AG04449 (cell line): ENCODE data around the gene CAPZB.

Experiments
- CTCF ChIA-PET: fragments of 350-600 bp; formaldehyde crosslinking; extraction: SDS; loops from one replicate; lab custom pipeline; 2021; ENCODE audit warnings: antibody characterized with exemption; lab: Yijun Ruan, JAX
- POLR2A ChIA-PET: fragments of 400-600, 350-600 bp; formaldehyde crosslinking; extraction: SDS; loops from one replicate; lab custom pipeline; 2020; ENCODE audit warnings: antibody characterized with exemption, inconsistent platforms; lab: Yijun Ruan, JAX
- DNase-seq: peaks from one replicate; pipeline ENCODE4 v3.0.0-alpha.2; 2010; ENCODE audit warnings: low read depth, low spot score
- H3K4me3 ChIP-seq: 2 replicates; pipeline ENCODE4 v1.5.1; 2011; ENCODE audit warnings: low read depth, mild to moderate bottlenecking, control low read depth, low read length
- TF ChIP-seq, protein P1 (sequence below): IDR thresholded peaks from one replicate; pipeline ENCODE4 v1.5.1; 2011; ENCODE audit warnings: mild to moderate bottlenecking, moderate library complexity, low read length, control low read depth, inconsistent platforms; ENCODE audit not compliant: insufficient read depth; ENCODE audit errors: missing control alignments

CAPZB gene

DNA sequence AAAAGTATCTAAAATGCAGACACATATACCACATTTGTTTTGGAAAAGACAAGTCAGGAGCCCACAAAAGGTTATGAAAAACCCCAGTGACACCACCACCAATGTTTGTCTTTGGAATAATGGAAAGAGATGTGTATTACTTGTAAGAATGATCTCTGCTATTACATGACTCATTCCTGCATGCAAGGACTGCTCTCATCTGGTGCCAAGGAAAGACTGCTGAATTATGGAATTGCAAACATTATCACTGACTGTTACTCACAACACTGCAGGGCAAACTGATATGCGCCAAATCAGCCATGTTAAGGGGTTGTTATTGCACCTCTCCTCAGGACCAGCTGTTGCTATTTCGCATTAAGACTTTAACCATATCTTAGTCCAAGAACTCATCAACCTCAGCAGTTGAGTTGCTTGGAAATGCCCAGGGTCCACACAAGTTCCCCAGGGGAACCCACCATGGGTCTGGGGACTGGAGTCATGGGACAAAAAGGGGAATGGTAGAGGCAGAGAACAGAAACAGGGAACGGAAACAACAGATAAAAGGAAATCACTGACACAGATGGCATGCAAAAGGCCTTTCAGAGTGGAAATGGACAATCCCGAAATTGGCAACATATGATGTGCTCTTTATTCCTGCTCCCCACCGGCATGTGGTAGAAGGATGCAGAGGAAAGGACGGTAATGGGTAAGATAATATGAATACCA is 34.4 kb downstream of the CAPZB start:
- ChIA-PET POLR2A (interaction anchor here (0.5 to 1.0 kb wide), 2 partner anchors 10 to 60 kb away, joined by 3 to 6 read pairs; no protein-coding TSS in a partner anchor), CTCF (interaction anchor here (0.6 to 1.6 kb wide), 6 partner anchors 14 to 203 kb away, joined by 3 to 5 read pairs (median 4); no protein-coding TSS in a partner anchor)
- H3K4me3 ChIP-seq: no peak overlapping the region
- DNase-seq: peak; percentile 85
- TF ChIP-seq, protein P1, sequence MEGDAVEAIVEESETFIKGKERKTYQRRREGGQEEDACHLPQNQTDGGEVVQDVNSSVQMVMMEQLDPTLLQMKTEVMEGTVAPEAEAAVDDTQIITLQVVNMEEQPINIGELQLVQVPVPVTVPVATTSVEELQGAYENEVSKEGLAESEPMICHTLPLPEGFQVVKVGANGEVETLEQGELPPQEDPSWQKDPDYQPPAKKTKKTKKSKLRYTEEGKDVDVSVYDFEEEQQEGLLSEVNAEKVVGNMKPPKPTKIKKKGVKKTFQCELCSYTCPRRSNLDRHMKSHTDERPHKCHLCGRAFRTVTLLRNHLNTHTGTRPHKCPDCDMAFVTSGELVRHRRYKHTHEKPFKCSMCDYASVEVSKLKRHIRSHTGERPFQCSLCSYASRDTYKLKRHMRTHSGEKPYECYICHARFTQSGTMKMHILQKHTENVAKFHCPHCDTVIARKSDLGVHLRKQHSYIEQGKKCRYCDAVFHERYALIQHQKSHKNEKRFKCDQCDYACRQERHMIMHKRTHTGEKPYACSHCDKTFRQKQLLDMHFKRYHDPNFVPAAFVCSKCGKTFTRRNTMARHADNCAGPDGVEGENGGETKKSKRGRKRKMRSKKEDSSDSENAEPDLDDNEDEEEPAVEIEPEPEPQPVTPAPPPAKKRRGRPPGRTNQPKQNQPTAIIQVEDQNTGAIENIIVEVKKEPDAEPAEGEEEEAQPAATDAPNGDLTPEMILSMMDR: no peak

DNA sequence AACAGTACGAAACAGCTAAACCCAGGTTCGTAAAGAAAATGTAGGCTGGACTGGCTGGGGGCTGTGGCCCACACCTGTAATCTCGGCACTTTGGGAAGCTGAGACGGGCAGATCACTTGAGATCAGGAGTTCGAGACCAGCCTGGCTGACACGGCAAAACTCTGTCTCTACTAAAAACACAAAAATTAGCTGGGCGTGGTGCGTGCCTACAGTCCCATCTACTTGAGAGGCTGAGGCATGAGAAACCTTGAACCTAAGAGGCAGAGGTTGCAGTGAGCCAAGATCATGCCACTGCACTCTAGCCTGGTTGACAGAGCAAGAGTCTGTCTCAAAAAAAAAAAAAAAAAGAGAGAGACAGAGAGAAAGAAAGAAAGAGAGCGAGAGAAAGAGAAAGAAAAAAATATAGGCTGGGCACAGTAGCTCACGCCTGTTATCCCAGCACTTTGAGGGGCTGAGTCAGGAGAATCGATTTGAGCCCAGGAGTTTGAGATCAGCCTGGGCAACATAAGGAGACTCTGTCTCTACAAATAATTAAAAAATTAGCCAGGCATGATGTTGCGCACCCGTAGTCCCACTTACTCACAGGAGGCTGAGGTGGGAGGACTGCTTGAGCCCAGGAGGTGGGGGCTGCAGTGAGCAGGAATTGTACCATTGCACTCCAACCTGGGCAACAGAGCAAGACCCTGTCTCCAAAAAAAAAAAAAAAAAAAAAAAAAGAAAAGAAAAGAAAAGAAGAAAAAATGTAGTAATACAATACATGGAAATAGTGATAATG is 35.7 kb downstream of the CAPZB start:
- TF ChIP-seq, protein P1: no peak
- POLR2A ChIA-PET: interaction anchor here (1.6 kb wide), 1 partner anchor 58 kb away, joined by 5 read pairs; no protein-coding TSS in a partner anchor
- H3K4me3 ChIP-seq: no peak overlapping the region
- no peak for DNase-seq
- CTCF ChIA-PET: interaction anchor here (0.6 to 4.7 kb wide), 5 partner anchors 13 to 205 kb away, joined by 3 to 20 read pairs (median 4); no protein-coding TSS in a partner anchor

DNA sequence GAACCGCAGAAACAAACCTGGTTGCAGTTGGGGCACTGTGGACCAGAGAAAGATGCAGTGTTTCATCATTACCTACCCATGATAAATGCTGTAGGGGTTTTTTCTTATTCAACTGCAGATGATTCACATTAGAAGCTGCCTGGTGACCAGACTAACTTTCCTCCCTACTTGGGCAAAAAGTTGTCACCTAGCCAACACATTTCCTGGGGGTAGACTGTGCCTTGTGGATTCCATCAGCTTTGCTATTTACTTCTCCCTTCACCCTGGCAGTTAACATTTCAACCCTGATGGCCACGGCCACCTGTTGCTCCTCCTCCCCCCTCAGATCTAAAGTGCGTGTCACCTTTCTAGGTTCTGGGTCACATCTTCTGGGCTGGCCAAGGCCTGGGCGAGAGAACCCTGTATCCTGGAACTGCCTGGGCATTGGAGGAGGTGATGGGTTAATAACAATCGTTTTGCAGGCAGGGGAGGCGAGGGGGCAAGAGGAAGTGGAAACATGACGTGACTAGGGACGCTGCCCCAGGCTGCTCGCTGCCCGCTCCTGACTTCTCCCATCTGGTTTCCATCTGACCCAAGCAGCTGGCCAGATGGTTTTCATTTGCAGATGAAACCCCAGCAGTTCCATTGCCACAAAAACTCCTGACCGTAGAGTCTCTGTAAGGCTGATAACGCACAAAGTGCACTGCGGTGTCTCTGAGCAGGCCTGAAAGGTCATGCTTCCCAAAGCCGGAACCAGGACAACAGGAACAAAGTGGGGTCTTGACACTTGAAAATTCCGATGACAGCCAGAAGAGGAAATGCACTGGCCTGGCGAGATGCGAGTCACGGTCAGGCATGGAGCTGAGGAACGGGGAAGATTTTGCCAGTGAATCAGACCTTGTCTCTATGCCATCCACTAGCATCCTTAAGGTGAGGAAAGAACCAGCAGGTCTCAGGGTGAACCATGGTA is 36.6 kb downstream of the CAPZB start:
- ChIA-PET POLR2A (interaction anchor here (1.6 kb wide), 2 partner anchors 13 to 58 kb away, joined by 5 to 6 read pairs; no protein-coding TSS in a partner anchor), CTCF (interaction anchor here (0.6 to 4.7 kb wide), 3 partner anchors 12 to 57 kb away, joined by 3 to 20 read pairs (median 4); no protein-coding TSS in a partner anchor)
- no peak overlapping the region; the same call in 1 of the 2 replicates for H3K4me3 ChIP-seq
- TF ChIP-seq, protein P1: no peak
- DNase-seq: peak; percentile 51

DNA sequence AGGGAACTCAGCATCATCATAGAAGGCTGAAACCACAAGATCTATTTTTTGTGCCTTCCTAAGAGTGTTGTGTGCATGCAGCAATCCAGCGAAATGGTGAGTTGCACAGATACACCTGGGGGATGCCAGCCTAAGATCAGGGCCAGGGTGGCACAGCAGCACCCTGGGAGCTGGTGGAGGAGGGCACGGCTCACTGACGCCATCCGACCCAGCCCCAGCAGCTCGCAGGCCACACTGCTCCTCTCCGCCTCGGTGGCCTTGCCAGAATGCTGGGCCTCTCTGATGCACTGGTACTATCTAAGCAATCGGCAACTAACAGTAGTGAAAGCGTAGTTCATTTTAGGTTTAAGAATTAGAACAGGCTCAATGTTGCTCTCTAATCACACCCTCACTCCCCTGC is 37.8 kb downstream of the CAPZB start:
- ChIA-PET POLR2A (interaction anchor here (1.6 kb wide), 1 partner anchor 12 kb away, joined by 6 read pairs; no protein-coding TSS in a partner anchor), CTCF (interaction anchor here (0.7 to 4.7 kb wide), 3 partner anchors 11 to 195 kb away, joined by 3 to 20 read pairs (median 4); no protein-coding TSS in a partner anchor)
- TF ChIP-seq, protein P1: no peak
- DNase-seq: no peak
- H3K4me3 ChIP-seq: no peak overlapping the region

DNA sequence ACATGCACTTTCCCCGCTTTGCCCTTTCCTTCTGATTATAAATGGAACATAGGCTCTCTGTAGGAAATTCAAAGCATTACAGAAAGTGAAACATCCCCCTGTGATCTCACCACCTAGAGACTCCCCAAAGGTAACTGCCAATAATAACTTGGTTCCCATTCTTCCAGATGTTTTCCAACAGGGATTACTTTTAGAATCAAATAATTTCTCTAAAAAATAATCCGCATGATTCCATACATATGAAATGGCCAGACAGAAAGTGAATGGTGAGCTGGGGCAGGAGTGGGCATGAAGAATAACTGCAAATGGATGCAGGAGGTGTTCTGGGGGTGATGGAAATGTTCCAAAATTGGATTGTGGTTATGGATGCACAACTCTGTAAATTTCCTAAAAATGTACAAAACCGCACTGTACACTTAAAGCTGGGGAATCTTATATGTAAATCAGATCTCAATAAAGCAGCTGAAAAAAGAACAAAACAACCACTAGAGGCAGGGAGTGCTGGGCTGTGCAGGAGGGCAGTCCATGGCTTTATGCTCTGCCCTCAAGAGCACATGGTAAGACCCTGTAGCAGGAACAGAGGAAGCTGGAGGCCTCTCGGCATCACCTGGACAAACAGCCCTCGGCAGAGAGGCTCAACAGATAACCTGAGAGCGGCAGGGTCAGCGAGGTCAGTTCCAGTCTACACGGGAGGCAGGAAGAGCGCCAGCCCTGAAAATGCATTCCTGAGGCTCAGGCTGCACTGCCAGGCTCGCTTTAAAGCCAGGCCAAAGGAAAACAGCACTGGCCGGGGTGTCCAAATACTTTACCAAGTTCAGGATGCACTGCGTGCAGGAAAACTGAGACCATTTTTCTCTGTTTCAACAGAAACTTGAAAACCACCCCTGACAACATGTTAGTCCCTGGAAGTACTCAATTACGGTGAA is 39.7 kb downstream of the CAPZB start:
- DNase-seq: no peak
- TF ChIP-seq, protein P1: peak; percentile 25
- CTCF ChIA-PET: interaction anchor here (4.7 kb wide), 1 partner anchor 9 kb away, joined by 20 read pairs; no protein-coding TSS in a partner anchor
- POLR2A ChIA-PET: interaction anchor here (1.4 kb wide), 1 partner anchor 43 kb away, joined by 4 read pairs; no protein-coding TSS in a partner anchor
- no peak overlapping the region for H3K4me3 ChIP-seq
